Measurements from ENCODE around the gene TNFRSF4.

DNA sequence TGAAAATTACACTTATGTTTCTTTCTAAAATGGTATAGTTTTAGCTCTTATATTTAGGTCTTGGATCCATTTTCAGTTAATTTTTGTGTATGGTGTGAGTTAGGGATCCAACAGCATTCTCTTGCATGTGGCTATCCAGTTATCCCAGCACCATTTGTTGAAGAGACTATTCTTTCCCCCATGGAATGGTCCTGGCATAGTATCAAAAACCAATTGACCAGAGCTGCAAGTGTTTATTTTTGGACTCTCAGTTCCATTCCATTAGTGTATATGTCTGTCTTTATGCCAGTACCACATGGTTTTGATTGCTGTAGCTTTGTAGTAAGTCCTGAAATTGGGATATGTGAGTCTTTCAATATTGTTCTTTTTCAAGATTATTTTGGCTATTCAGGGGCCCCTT, 26.0 kb downstream of the TNFRSF4 start:
- no peak for TF ChIP-seq POLR2AphosphoS5 (IDR thresholded peaks at IDR 0.05; ENCODE audit: low read depth)
- TF ChIP-seq, protein P1, sequence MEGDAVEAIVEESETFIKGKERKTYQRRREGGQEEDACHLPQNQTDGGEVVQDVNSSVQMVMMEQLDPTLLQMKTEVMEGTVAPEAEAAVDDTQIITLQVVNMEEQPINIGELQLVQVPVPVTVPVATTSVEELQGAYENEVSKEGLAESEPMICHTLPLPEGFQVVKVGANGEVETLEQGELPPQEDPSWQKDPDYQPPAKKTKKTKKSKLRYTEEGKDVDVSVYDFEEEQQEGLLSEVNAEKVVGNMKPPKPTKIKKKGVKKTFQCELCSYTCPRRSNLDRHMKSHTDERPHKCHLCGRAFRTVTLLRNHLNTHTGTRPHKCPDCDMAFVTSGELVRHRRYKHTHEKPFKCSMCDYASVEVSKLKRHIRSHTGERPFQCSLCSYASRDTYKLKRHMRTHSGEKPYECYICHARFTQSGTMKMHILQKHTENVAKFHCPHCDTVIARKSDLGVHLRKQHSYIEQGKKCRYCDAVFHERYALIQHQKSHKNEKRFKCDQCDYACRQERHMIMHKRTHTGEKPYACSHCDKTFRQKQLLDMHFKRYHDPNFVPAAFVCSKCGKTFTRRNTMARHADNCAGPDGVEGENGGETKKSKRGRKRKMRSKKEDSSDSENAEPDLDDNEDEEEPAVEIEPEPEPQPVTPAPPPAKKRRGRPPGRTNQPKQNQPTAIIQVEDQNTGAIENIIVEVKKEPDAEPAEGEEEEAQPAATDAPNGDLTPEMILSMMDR (IDR thresholded peaks at IDR 0.05; ENCODE audit: insufficient read depth, low read length), result no peak

Measured in HL-60 (cell line).